ENCODE measurements around the gene RCCD1.
A peak's percentile ranks its signal among the peaks of the same experiment; 100 is the strongest.
"Not testable (repeated sequence)": the region's sequence is repeated elsewhere in the genome, so short reads cannot be mapped to it uniquely, and the experiment has no call there.

Gene RCCD1

DNA sequence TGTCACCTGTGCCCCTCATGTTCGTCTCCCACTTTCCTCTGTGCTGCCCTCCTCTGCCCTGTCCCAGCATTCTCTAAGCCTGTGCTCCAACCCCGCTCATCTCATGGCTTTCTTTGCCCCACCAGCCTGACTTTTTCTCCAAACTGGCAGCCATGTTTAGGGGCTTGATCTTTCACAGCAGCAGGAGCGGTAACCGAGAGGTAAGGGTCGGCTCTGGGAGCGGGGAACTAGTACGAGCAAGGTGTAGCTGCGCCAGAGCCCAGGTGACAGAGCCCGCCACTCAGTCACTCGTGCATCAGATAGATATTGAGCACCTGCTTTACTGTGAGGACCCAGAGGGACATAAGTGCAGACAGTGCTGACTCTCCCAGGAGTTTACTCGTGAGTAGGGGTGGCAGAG lies 38.2 kb upstream of the RCCD1 start:
- no peak overlapping the region for H3K4me3 ChIP-seq (ENCODE audit: low read length)
- no peak for DNase-seq (ENCODE audit: low read depth, low spot score)

DNA sequence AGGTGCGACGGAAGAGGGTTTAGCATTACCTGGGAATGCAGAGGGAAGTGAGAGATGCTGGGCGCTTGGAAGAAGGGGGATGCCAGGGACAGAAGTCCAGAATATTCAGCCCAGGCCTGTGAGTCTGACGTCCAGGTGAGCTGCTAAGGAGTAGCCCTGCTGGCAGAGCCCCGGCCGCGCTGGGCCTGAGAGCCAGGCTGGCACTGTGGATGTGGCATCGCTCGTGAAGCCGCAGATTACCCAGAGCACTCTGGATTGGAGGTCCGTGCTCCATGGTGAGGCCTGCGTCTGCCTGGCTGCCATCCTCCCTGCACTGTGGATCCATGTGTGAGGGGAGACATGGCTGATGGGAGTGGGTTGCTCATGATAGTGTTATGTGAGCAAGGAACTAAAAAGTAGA lies 37.1 kb upstream of the RCCD1 start:
- H3K4me3 ChIP-seq (ENCODE audit: low read length) = no peak overlapping the region
- no peak for DNase-seq (ENCODE audit: low read depth, low spot score)

DNA sequence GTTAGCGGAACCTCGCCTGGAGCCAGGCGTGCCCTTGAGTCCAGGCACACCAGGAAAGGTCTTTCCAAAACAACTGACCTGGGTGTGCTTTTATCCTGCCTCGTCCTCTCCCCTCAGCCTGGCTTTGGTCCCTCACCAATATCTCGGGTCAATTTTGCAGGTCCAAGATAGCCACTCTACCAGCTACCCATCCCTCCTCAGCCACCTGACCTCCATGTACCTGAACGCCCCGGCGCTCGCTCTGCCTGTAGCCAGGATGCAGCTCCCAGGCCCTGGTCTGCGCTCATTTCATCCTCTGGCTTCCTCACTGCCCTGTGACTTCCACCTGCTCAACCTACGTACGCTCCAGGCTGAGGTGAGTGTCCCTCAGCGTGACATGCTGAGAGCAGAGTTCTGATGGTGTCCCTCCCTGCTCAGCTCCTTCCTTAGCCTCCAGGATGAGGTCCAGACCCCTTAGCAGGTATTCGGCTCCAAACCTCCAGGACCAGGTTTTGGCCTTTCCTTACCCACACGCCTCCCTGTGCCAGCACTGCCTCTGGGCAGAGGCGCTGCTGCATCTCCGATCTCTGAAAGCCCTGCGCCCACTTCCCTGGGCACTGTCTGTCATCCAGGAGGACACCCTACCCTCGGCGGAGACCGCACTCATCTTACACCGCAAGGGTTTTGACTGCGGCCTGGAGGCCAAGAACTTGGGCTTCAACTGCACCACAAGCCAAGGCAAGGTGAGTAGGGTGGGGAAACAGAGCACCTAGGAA lies 36.5 kb upstream of the RCCD1 start:
- no peak for DNase-seq (ENCODE audit: low read depth, low spot score)
- H3K4me3 ChIP-seq (ENCODE audit: low read length) = no peak overlapping the region

DNA sequence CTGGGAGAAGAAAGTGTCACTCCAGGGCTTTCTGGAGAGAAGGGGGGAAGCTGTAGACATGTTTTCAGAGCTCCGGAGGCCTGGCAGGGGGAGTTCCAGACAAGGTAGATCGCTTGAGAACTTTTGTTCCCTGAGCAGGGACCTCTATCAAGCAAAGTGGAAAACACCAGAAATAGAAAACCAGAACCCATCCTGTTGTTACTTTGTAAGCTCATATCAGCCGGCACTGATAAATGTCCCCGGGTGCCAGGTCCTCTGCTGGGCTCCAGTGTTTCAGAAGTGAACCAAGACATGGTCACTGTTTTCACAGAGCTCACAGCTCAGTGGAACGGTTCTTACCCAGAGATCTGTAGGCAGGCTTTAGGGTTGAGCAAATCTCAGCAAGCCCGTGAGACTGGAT lies 35.8 kb upstream of the RCCD1 start:
- H3K4me3 ChIP-seq (ENCODE audit: low read length) = no peak overlapping the region
- DNase-seq (ENCODE audit: low read depth, low spot score) = no peak

GRCh38 chr15:90921887-90922286 lies 32.8 kb upstream of the RCCD1 start:
- no peak for DNase-seq (ENCODE audit: low read depth, low spot score)
- no peak overlapping the region for H3K4me3 ChIP-seq (ENCODE audit: low read length)

DNA sequence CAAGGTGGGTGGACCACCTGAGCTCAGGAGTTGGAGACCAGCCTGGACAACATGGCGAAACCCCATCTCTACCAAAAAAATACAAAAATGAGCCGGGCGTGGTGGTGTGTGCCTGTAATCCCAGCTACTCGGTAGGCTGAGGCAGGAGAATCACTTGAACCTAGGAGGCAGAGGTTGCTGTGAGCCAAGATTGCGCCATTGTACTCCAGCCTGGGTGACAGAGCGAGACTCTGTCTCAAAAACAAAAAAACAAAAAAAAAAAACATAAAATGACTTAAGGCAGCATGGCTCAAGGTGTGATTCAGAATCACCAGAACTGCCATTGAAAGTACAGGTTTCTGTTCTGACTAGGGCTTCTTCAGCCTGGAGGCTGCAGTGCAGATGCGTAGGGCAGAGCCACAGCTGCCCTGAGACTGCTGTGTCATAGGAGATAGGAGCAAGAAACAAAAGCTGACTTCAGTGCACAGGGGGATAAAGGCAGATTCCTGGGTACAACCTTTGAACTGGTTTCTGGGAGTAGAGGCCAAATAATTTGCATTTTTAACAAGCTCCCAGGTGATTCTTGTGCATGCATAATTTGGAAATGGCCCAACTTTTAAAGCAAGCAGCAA lies 31.9 kb upstream of the RCCD1 start:
- H3K4me3 ChIP-seq (ENCODE audit: low read length); DNase-seq (ENCODE audit: low read depth, low spot score): not testable (repeated sequence)

DNA sequence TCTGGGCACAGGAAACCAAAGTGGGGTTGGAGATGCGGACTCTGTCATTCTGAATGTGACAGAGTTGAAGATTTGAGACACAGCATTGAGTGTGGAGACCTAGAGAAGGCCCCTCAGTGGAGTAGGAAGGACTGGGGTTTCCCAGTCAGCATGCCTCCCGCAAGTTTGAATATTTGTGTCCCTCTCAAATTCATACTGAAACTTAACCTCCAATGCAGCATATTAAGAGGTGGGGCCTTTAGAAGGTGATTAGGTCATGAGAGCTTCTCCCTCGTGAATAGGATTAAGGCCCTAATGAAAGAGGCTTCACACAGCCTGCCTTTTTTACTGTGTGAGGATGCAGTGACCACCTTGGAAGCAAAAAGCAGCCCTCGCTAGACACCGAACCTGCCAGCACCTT lies 30.3 kb upstream of the RCCD1 start:
- no peak overlapping the region for H3K4me3 ChIP-seq (ENCODE audit: low read length)
- DNase-seq (ENCODE audit: low read depth, low spot score) = no peak

DNA sequence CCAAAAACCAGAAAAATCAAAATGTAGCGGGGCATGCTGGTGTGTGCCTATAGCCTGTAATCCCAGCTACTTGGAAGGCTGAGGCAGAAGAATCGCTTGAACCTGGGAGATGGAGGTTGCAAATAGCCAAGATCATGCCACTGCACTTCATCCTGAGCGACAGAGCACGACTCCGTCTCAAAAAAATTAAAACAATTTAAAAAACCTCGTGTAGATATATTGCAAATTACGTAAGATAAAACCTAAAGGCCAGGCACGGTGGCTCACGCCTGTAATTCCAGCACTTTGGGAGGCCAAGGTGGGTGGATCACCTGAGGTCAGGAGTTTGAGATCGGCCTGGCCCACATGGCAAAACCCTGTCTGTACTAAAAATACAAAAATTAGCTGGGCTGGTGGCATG lies 27.9 kb upstream of the RCCD1 start:
- DNase-seq (ENCODE audit: low read depth, low spot score) = not testable (repeated sequence)

GRCh38 chr15:90928106-90928505 lies 26.6 kb upstream of the RCCD1 start:
- H3K4me3 ChIP-seq (ENCODE audit: low read length) = not testable (repeated sequence)

More for the DNA sequence above, 27.9 kb upstream of the RCCD1 start:
- H3K4me3 ChIP-seq (ENCODE audit: low read length) = not testable (repeated sequence)

GRCh38 chr15:90929246-90930019 lies 25.3 kb upstream of the RCCD1 start:
- peak overlapping the region; percentile 99 for H3K4me3 ChIP-seq (ENCODE audit: low read length)
- DNase-seq (ENCODE audit: low read depth, low spot score) = peak; percentile 29

More at GRCh38 chr15:90928106-90928505, 26.6 kb upstream of the RCCD1 start:
- not testable (repeated sequence) for DNase-seq (ENCODE audit: low read depth, low spot score)

- DNase-seq (ENCODE audit: low read depth, low spot score) = no peak
- peak overlapping the region; percentile 99 for H3K4me3 ChIP-seq (ENCODE audit: low read length)
Measured at GRCh38 chr15:90930861-90931574, 23.7 kb upstream of the RCCD1 start.

DNA sequence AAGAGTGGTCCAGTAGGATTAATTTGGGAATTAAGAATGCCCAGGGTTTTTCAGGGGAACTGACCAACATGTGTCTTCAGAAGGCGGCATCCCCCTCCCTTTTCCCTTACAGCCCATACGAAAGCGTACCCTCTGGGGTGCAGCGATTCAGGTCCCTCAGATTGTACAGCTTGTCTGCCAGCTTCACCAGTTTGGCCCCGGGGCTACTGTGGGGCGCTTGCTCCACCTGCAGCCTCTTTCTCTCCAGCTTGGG lies 23.2 kb upstream of the RCCD1 start:
- peak overlapping the region; percentile 99 for H3K4me3 ChIP-seq (ENCODE audit: low read length)
- no peak for DNase-seq (ENCODE audit: low read depth, low spot score)

- H3K4me3 ChIP-seq (ENCODE audit: low read length) = peak within 1 kb of the TSS; percentile 99
- DNase-seq (ENCODE audit: low read depth, low spot score) = peak; percentile 85
Measured at GRCh38 chr15:90931828-90932659, 22.6 kb upstream of the RCCD1 start, which contains the start of gene HDDC3. HDDC3 (minus strand) TSS chr15:90932549; CDS start chr15:90932540, 9 bp downstream.

DNA sequence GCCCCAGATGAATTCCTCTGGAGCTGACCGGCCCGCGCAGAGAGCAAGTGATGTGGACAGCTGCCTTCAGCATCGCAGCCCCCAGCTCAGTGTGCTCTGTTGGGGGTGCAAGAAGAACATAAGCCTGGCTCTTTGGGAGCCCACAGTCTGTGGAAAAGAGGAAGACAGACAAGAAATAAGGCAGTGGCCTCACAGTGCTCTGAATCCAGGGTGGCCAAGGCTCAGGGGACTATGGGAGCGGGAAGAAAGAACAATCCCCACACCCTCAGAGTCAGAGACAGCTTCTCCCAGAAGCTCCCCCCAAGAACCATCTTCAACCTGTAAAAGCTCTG lies 22.1 kb upstream of the RCCD1 start:
- peak overlapping the region; percentile 99; the same call in 1 of the 2 replicates for H3K4me3 ChIP-seq (ENCODE audit: low read length)
- no peak for DNase-seq (ENCODE audit: low read depth, low spot score)

- no peak for DNase-seq (ENCODE audit: low read depth, low spot score)
- no peak overlapping the region for H3K4me3 ChIP-seq (ENCODE audit: low read length)
Measured at GRCh38 chr15:90933301-90933700, 21.4 kb upstream of the RCCD1 start.

DNA sequence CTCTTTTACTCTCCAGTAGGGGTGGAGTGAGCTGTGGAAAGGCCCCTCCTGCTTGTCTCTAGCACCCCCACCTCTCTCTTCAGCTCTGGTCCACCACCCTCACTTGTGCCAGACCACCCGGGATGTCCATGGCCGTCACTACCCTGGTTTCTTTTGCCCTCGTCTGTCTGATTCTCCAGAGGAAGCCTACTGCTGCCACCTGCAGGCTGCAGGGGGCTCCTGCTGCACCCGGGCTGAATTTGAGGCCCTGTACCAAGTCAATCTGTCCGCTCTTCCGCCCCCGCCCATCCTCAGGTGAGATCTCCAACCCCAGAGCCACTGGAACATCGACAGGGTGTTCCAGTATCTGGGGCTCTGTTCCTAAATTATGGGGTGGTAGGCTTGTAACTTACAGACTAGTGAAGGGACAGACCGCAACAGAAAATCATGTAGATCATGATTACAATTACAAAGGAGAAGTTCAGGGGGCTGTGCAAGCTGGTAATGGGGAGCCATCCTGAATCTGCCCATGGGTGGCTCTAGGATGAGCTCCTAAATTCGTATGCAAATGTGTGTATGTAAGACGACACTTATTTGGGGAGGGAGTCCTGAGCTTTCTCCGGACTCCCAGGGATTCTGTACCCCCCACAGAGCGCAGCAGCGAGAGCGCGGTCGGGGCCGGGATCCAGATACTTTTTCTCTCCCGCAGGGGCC lies 20.3 kb upstream of the RCCD1 start:
- H3K4me3 ChIP-seq (ENCODE audit: low read length) = peak overlapping the region; percentile 72
- peak; percentile 82 for DNase-seq (ENCODE audit: low read depth, low spot score)

- DNase-seq (ENCODE audit: low read depth, low spot score) = peak; percentile 81
- peak within 1 kb of the TSS; percentile 72 for H3K4me3 ChIP-seq (ENCODE audit: low read length)
Measured at GRCh38 chr15:90934949-90935751, 19.5 kb upstream of the RCCD1 start, which contains the start of gene UNC45A. UNC45A (plus strand) TSS chr15:90935285; CDS start chr15:90935325, 40 bp downstream.
